GM12874 (cell line): ENCODE measurements around the gene GJD2.

Experiments used
- TF ChIP-seq, protein P1 (sequence below): IDR thresholded peaks from 2 replicates; pipeline ENCODE4 v1.5.1; 2011; ENCODE audit warnings: low read depth, mild to moderate bottlenecking, control low read depth, low read length, moderate library complexity; ENCODE audit not compliant: insufficient read depth

The GJD2 gene

DNA sequence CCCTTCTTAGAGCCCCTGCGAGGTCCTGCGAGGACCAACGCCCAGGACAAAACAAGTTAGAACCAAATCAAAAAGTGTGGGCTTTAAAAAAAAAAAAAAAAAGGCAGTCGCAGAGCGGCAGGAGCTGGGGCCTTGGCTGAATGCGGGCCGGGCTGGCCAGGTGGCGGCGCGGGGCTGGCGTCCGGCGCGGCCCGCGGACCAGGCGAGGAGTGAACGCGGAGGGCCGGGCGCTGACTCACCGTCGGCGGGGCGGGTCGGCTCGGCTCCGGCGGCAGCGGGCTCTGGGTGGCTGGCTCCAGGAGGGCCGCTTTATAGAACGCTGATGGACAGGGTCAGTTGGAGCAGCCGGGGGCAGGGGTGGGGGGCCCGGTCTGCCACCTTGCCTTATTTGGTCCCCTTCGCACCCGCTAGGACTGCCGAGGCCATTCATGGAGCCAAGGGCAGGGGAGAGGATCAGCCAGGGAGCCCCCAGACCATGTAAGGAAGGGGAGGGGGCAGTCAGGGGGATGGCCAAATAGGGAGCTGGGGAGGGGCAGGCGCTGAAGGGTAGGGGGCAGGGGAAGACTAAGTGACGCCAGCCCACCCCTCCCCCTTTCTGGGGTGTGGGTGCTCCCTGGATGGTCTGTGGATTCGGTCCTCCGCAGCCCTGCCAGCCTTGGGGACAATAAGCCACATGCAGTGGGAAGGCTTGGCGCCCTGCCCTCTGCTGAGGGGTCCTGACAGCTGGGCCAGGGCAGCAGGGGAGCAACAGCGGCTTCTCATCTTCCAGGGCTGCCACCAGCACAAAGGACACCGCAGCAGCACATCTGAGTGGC, 40.7 kb upstream of the GJD2 start, which contains the start of gene ACTC1:
Gene ACTC1 (minus strand): TSS at position 283 of the 815 bp plus-strand sequence. CDS start 741 bp downstream, outside the sequence.
- TF ChIP-seq, protein P1, sequence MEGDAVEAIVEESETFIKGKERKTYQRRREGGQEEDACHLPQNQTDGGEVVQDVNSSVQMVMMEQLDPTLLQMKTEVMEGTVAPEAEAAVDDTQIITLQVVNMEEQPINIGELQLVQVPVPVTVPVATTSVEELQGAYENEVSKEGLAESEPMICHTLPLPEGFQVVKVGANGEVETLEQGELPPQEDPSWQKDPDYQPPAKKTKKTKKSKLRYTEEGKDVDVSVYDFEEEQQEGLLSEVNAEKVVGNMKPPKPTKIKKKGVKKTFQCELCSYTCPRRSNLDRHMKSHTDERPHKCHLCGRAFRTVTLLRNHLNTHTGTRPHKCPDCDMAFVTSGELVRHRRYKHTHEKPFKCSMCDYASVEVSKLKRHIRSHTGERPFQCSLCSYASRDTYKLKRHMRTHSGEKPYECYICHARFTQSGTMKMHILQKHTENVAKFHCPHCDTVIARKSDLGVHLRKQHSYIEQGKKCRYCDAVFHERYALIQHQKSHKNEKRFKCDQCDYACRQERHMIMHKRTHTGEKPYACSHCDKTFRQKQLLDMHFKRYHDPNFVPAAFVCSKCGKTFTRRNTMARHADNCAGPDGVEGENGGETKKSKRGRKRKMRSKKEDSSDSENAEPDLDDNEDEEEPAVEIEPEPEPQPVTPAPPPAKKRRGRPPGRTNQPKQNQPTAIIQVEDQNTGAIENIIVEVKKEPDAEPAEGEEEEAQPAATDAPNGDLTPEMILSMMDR: no peak

DNA sequence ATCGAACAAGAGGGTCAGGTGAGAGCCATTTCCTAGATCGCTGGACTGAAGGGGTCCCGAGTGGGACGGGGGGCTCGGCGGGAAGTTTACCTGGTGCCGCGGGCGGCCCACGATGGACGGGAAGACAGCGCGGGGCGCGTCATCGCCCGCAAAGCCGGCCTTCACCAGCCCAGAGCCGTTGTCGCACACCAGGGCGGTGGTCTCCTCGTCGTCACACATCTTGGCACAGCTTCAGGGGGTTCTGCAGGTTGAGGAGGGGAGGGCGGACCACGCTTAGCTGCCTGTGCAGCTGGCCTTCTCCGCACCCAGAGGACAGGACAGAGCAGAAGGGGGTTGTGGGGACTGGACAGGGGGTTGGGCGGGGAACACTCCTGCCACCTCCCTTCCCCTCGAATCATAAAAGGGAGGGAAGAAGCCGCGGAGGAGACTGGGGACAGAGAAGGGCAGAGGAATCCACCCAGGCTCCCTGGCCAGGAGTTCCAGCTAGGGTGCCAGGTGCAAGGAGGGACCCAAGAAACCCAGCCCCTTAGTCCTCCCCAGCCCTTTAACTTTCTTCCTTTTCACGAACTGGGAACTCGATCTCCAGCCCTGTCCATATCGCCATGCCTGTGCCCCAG, 39.9 kb upstream of the GJD2 start:
- TF ChIP-seq, protein P1: no peak

GRCh38 chr15:34793901-34794300, 39.1 kb upstream of the GJD2 start:
- TF ChIP-seq, protein P1: no peak

DNA sequence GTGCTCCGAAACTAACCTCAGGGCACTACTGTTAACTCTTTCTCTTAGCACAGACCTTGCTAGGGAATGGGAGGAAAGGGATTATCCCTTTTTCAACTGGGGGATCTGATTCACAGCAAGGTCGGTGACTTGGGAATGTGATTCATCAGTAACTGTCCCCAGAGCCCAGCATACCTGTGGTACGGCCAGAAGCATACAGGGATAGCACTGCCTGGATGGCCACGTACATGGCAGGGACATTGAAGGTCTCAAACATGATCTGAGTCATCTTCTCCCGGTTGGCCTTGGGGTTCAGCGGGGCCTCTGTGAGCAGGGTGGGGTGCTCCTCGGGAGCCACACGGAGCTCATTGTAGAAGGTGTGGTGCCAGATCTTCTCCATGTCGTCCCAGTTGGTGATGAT, 38.3 kb upstream of the GJD2 start:
- TF ChIP-seq, protein P1: no peak

DNA sequence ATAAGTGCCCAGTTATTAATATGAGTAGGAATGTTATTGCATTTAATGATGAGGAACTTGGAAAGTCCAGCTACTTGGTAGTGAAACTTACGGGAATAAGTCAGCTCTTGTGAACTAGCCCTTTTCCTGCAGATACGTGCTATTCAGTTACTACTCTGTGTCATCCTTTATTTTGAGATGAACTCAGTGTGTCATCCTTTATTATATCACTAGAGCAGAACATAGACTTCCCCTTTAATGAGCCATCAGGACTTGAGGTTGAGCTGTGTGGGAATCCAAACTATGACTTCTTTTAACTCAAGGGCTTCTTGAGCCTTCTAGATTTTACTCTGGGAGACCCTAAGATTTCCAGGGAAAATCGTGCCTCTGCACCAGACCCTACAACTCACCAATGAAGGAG, 36.9 kb upstream of the GJD2 start:
- TF ChIP-seq, protein P1: no peak

DNA sequence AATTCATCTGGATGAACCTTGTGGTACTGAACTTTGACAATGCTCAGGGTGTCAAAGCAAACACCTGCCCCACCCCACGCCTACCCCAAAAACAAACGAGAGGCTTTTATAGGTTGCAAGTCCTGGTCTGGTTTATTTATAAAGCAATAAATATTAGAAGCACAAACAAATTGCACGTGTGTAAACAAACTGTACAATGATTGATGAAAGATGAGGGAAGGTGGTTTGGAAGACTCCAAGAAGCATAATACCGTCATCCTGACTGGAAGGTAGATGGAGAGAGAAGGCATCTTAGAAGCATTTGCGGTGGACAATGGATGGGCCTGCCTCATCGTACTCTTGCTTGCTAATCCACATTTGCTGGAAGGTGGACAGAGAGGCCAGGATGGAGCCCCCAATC, 35.3 kb upstream of the GJD2 start:
- TF ChIP-seq, protein P1: no peak

- TF ChIP-seq, protein P1: no peak
Observed at GRCh38 chr15:34789326-34789725, 34.5 kb upstream of the GJD2 start.
